ENCODE results near the gene G3BP1. TPM values are rescaled to one million over a fixed set of nuclear protein-coding genes. Genes with fewer than 3 reads are reported as not detected.
A peak's percentile ranks its signal among the peaks of the same experiment; 100 is the strongest.

Gene G3BP1
- total and polyA plus RNA-seq, 9 of the 15 experiments (the other 6 are each of a cell fraction or from before 2014, with no cell fraction given) = 54.7 to 264 (median 105) TPM

DNA sequence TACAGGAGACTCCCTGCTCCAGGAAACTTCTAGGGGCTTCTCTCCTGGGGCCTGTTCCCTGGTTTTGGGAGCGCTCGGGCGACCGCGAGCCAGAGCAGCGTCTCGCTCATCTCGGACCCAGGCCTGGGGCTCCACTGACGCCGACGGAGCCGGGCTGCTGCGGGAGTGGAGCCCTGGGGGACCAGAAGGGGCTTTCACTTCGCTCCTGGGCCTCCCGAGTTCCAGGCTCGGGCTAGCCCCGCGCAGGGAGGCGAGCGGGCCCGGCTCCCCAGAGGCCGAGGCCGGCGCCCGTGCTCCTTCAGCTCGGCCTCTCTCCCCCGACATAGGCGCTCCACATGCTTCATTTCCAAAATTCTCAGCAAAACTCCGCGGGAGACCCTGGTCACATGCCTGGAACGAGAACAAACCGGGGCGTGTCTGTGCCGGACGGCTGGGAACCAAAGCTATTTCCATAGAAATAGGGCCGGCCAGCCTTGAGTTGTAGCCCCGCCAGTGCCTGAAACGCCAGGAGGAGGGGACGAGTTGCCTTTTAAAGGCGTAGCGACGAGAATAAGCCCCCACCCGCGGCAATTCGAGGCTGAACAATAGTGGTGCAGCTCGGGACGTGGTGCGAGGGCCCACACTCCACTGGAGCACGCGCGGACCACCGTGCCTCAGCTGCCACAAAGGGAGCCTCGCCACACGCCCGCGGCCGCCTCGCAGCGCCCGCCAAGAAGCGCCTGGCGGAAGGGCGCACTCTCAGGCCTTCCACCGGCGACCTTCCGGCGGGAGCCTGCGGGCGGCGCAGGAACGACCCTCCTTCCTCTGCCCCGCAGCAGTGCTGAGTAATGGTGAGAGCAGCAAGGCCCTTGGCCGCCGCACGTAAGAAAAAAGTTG lies 1.1 kb upstream of the G3BP1 start (continued):
- TF ChIP-seq, protein P1, sequence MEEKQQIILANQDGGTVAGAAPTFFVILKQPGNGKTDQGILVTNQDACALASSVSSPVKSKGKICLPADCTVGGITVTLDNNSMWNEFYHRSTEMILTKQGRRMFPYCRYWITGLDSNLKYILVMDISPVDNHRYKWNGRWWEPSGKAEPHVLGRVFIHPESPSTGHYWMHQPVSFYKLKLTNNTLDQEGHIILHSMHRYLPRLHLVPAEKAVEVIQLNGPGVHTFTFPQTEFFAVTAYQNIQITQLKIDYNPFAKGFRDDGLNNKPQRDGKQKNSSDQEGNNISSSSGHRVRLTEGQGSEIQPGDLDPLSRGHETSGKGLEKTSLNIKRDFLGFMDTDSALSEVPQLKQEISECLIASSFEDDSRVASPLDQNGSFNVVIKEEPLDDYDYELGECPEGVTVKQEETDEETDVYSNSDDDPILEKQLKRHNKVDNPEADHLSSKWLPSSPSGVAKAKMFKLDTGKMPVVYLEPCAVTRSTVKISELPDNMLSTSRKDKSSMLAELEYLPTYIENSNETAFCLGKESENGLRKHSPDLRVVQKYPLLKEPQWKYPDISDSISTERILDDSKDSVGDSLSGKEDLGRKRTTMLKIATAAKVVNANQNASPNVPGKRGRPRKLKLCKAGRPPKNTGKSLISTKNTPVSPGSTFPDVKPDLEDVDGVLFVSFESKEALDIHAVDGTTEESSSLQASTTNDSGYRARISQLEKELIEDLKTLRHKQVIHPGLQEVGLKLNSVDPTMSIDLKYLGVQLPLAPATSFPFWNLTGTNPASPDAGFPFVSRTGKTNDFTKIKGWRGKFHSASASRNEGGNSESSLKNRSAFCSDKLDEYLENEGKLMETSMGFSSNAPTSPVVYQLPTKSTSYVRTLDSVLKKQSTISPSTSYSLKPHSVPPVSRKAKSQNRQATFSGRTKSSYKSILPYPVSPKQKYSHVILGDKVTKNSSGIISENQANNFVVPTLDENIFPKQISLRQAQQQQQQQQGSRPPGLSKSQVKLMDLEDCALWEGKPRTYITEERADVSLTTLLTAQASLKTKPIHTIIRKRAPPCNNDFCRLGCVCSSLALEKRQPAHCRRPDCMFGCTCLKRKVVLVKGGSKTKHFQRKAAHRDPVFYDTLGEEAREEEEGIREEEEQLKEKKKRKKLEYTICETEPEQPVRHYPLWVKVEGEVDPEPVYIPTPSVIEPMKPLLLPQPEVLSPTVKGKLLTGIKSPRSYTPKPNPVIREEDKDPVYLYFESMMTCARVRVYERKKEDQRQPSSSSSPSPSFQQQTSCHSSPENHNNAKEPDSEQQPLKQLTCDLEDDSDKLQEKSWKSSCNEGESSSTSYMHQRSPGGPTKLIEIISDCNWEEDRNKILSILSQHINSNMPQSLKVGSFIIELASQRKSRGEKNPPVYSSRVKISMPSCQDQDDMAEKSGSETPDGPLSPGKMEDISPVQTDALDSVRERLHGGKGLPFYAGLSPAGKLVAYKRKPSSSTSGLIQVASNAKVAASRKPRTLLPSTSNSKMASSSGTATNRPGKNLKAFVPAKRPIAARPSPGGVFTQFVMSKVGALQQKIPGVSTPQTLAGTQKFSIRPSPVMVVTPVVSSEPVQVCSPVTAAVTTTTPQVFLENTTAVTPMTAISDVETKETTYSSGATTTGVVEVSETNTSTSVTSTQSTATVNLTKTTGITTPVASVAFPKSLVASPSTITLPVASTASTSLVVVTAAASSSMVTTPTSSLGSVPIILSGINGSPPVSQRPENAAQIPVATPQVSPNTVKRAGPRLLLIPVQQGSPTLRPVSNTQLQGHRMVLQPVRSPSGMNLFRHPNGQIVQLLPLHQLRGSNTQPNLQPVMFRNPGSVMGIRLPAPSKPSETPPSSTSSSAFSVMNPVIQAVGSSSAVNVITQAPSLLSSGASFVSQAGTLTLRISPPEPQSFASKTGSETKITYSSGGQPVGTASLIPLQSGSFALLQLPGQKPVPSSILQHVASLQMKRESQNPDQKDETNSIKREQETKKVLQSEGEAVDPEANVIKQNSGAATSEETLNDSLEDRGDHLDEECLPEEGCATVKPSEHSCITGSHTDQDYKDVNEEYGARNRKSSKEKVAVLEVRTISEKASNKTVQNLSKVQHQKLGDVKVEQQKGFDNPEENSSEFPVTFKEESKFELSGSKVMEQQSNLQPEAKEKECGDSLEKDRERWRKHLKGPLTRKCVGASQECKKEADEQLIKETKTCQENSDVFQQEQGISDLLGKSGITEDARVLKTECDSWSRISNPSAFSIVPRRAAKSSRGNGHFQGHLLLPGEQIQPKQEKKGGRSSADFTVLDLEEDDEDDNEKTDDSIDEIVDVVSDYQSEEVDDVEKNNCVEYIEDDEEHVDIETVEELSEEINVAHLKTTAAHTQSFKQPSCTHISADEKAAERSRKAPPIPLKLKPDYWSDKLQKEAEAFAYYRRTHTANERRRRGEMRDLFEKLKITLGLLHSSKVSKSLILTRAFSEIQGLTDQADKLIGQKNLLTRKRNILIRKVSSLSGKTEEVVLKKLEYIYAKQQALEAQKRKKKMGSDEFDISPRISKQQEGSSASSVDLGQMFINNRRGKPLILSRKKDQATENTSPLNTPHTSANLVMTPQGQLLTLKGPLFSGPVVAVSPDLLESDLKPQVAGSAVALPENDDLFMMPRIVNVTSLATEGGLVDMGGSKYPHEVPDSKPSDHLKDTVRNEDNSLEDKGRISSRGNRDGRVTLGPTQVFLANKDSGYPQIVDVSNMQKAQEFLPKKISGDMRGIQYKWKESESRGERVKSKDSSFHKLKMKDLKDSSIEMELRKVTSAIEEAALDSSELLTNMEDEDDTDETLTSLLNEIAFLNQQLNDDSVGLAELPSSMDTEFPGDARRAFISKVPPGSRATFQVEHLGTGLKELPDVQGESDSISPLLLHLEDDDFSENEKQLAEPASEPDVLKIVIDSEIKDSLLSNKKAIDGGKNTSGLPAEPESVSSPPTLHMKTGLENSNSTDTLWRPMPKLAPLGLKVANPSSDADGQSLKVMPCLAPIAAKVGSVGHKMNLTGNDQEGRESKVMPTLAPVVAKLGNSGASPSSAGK (IDR thresholded peaks at IDR 0.05) = peak; percentile 95
- TF ChIP-seq ZNF717 (CRISPR knock-in tag; IDR thresholded peaks at IDR 0.05) (no peak), MECOM (CRISPR knock-in tag; IDR thresholded peaks at IDR 0.05) (no peak), SREBF2 (CRISPR knock-in tag; IDR thresholded peaks at IDR 0.05) (no peak), EP300 (IDR thresholded peaks at IDR 0.05; ENCODE audit: low read length) (no peak), PML (IDR thresholded peaks at IDR 0.05; ENCODE audit: low read length) (no peak; the same call in 1 of the 2 replicates), MYNN (IDR thresholded peaks at IDR 0.05) (no peak), MYNN (CRISPR knock-in tag; IDR thresholded peaks at IDR 0.05) (no peak), KDM4B (IDR thresholded peaks at IDR 0.05; ENCODE audit: borderline replicate concordance in 2 of 2, low read depth in 1 of 2) (no peak), POLR2G (IDR thresholded peaks at IDR 0.05; ENCODE audit: low read depth, low read length) (peak; percentile 99), DIDO1 (tag; IDR thresholded peaks at IDR 0.05; ENCODE audit: low read depth) (no peak)
- TF ChIP-seq, protein P2, sequence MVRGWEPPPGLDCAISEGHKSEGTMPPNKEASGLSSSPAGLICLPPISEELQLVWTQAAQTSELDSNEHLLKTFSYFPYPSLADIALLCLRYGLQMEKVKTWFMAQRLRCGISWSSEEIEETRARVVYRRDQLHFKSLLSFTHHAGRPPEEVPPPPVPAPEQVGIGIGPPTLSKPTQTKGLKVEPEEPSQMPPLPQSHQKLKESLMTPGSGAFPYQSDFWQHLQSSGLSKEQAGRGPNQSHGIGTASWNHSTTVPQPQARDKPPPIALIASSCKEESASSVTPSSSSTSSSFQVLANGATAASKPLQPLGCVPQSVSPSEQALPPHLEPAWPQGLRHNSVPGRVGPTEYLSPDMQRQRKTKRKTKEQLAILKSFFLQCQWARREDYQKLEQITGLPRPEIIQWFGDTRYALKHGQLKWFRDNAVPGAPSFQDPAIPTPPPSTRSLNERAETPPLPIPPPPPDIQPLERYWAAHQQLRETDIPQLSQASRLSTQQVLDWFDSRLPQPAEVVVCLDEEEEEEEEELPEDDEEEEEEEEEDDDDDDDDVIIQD (CRISPR knock-in tag; IDR thresholded peaks at IDR 0.05) = no peak

Measured in K562 (cell line).